AG04449 (cell line): ENCODE results near the gene ATAD1.

Experiments
- CTCF ChIA-PET: fragments of 350-600 bp; formaldehyde crosslinking; extraction: SDS; loops from one replicate; lab custom pipeline; 2021; ENCODE audit warnings: antibody characterized with exemption; lab: Yijun Ruan, JAX
- POLR2A ChIA-PET: fragments of 400-600, 350-600 bp; formaldehyde crosslinking; extraction: SDS; loops from one replicate; lab custom pipeline; 2020; ENCODE audit warnings: antibody characterized with exemption, inconsistent platforms; lab: Yijun Ruan, JAX
- DNase-seq: peaks from one replicate; pipeline ENCODE4 v3.0.0-alpha.2; 2010; ENCODE audit warnings: low read depth, low spot score
- H3K4me3 ChIP-seq: 2 replicates; pipeline ENCODE4 v1.5.1; 2011; ENCODE audit warnings: low read depth, mild to moderate bottlenecking, control low read depth, low read length
- CTCF ChIP-seq: IDR thresholded peaks from one replicate; pipeline ENCODE4 v1.5.1; 2011; ENCODE audit warnings: mild to moderate bottlenecking, moderate library complexity, low read length, control low read depth, inconsistent platforms; ENCODE audit not compliant: insufficient read depth; ENCODE audit errors: missing control alignments

ATAD1 gene

GRCh38 chr10:87794285-87794684, 23.7 kb downstream of the ATAD1 start:
- POLR2A ChIA-PET, result interaction anchor here (0.6 kb wide), 1 partner anchor 48 kb away, joined by 3 read pairs; no protein-coding TSS in a partner anchor
- DNase-seq, result no peak
- TF ChIP-seq CTCF, result no peak
- no peak overlapping the region for H3K4me3 ChIP-seq
- CTCF ChIA-PET, result no interaction called here

GRCh38 chr10:87790185-87790584, 27.8 kb downstream of the ATAD1 start:
- POLR2A ChIA-PET, result no interaction called here
- CTCF ChIA-PET, result no interaction called here
- no peak overlapping the region for H3K4me3 ChIP-seq
- DNase-seq, result no peak
- TF ChIP-seq CTCF, result no peak

GRCh38 chr10:87786421-87786820, 31.6 kb downstream of the ATAD1 start:
- H3K4me3 ChIP-seq, result no peak overlapping the region
- POLR2A ChIA-PET, result no interaction called here
- CTCF ChIA-PET, result no interaction called here
- no peak for TF ChIP-seq CTCF
- no peak for DNase-seq

- no peak for TF ChIP-seq CTCF
- CTCF ChIA-PET, result interaction anchor here (2.2 kb wide), 1 partner anchor 10 kb away, joined by 7 read pairs; no protein-coding TSS in a partner anchor
- no peak overlapping the region for H3K4me3 ChIP-seq
- POLR2A ChIA-PET, result no interaction called here
- no peak for DNase-seq
These were observed 35.3 kb downstream of the ATAD1 start for GRCh38 chr10:87782721-87783120.

GRCh38 chr10:87781545-87781944, 36.5 kb downstream of the ATAD1 start:
- ChIA-PET POLR2A (no interaction called here), CTCF (interaction anchor here (2.2 kb wide), 1 partner anchor 8 kb away, joined by 7 read pairs; no protein-coding TSS in a partner anchor)
- no peak overlapping the region for H3K4me3 ChIP-seq
- no peak for DNase-seq
- no peak for TF ChIP-seq CTCF

- POLR2A ChIA-PET, result interaction anchor here (0.7 kb wide), 1 partner anchor 212 kb away, joined by 3 read pairs; no protein-coding TSS in a partner anchor
These were observed 41.7 kb downstream of the ATAD1 start for GRCh38 chr10:87776328-87776727.

More at GRCh38 chr10:87776328-87776727, 41.7 kb downstream of the ATAD1 start:
- no peak for TF ChIP-seq CTCF
- no peak for DNase-seq
- H3K4me3 ChIP-seq, result no peak overlapping the region
- CTCF ChIA-PET, result interaction anchor here (1.0 kb wide), 1 partner anchor 243 kb away, joined by 3 read pairs; no protein-coding TSS in a partner anchor
